ENCODE results near the gene RB1.

DNA sequence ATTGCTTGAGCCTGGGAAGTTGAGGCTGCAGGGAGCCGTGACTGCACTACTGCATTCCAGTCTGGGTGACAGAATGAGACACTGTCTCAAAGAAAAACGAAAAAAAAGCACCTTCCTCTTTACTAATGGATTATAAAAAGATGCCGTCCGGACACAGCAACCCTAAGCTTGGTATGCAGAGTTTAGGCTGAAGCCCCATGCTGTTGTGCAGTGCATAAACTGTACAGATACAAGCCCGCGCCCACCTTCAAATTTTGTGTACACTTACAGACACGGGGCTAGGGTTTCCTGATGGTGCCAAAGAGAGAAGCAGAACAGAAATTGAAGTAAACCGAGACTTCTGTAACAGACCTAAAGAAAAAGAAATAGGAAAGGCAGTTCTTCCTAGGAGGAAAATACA, 100.4 kb downstream of the RB1 start:
- TF ChIP-seq, protein P1, sequence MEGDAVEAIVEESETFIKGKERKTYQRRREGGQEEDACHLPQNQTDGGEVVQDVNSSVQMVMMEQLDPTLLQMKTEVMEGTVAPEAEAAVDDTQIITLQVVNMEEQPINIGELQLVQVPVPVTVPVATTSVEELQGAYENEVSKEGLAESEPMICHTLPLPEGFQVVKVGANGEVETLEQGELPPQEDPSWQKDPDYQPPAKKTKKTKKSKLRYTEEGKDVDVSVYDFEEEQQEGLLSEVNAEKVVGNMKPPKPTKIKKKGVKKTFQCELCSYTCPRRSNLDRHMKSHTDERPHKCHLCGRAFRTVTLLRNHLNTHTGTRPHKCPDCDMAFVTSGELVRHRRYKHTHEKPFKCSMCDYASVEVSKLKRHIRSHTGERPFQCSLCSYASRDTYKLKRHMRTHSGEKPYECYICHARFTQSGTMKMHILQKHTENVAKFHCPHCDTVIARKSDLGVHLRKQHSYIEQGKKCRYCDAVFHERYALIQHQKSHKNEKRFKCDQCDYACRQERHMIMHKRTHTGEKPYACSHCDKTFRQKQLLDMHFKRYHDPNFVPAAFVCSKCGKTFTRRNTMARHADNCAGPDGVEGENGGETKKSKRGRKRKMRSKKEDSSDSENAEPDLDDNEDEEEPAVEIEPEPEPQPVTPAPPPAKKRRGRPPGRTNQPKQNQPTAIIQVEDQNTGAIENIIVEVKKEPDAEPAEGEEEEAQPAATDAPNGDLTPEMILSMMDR (conservative IDR thresholded peaks at IDR 0.05; ENCODE audit: low read depth in 2 of 2), result no peak
- TF ChIP-seq, protein P2, sequence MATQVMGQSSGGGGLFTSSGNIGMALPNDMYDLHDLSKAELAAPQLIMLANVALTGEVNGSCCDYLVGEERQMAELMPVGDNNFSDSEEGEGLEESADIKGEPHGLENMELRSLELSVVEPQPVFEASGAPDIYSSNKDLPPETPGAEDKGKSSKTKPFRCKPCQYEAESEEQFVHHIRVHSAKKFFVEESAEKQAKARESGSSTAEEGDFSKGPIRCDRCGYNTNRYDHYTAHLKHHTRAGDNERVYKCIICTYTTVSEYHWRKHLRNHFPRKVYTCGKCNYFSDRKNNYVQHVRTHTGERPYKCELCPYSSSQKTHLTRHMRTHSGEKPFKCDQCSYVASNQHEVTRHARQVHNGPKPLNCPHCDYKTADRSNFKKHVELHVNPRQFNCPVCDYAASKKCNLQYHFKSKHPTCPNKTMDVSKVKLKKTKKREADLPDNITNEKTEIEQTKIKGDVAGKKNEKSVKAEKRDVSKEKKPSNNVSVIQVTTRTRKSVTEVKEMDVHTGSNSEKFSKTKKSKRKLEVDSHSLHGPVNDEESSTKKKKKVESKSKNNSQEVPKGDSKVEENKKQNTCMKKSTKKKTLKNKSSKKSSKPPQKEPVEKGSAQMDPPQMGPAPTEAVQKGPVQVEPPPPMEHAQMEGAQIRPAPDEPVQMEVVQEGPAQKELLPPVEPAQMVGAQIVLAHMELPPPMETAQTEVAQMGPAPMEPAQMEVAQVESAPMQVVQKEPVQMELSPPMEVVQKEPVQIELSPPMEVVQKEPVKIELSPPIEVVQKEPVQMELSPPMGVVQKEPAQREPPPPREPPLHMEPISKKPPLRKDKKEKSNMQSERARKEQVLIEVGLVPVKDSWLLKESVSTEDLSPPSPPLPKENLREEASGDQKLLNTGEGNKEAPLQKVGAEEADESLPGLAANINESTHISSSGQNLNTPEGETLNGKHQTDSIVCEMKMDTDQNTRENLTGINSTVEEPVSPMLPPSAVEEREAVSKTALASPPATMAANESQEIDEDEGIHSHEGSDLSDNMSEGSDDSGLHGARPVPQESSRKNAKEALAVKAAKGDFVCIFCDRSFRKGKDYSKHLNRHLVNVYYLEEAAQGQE (IDR thresholded peaks at IDR 0.05; ENCODE audit: unreplicated experiment), result no peak
- TF ChIP-seq ZNF114 (CRISPR knock-in tag; IDR thresholded peaks at IDR 0.05), result no peak
- TF ChIP-seq EZH2 (IDR thresholded peaks at IDR 0.05; ENCODE audit: low read depth, unreplicated experiment), result no peak
- no peak for TF ChIP-seq CREB1 (CRISPR knock-in tag; IDR thresholded peaks at IDR 0.05; ENCODE audit: low read depth)
- TF ChIP-seq NANOG (IDR thresholded peaks at IDR 0.05; ENCODE audit: borderline replicate concordance), result no peak
- no peak for TF ChIP-seq POLR2AphosphoS5 (IDR thresholded peaks at IDR 0.05; ENCODE audit: low read depth)
- TF ChIP-seq EZH2phosphoT487 (IDR thresholded peaks at IDR 0.05; ENCODE audit: unreplicated experiment), result no peak
- TF ChIP-seq, protein P3, sequence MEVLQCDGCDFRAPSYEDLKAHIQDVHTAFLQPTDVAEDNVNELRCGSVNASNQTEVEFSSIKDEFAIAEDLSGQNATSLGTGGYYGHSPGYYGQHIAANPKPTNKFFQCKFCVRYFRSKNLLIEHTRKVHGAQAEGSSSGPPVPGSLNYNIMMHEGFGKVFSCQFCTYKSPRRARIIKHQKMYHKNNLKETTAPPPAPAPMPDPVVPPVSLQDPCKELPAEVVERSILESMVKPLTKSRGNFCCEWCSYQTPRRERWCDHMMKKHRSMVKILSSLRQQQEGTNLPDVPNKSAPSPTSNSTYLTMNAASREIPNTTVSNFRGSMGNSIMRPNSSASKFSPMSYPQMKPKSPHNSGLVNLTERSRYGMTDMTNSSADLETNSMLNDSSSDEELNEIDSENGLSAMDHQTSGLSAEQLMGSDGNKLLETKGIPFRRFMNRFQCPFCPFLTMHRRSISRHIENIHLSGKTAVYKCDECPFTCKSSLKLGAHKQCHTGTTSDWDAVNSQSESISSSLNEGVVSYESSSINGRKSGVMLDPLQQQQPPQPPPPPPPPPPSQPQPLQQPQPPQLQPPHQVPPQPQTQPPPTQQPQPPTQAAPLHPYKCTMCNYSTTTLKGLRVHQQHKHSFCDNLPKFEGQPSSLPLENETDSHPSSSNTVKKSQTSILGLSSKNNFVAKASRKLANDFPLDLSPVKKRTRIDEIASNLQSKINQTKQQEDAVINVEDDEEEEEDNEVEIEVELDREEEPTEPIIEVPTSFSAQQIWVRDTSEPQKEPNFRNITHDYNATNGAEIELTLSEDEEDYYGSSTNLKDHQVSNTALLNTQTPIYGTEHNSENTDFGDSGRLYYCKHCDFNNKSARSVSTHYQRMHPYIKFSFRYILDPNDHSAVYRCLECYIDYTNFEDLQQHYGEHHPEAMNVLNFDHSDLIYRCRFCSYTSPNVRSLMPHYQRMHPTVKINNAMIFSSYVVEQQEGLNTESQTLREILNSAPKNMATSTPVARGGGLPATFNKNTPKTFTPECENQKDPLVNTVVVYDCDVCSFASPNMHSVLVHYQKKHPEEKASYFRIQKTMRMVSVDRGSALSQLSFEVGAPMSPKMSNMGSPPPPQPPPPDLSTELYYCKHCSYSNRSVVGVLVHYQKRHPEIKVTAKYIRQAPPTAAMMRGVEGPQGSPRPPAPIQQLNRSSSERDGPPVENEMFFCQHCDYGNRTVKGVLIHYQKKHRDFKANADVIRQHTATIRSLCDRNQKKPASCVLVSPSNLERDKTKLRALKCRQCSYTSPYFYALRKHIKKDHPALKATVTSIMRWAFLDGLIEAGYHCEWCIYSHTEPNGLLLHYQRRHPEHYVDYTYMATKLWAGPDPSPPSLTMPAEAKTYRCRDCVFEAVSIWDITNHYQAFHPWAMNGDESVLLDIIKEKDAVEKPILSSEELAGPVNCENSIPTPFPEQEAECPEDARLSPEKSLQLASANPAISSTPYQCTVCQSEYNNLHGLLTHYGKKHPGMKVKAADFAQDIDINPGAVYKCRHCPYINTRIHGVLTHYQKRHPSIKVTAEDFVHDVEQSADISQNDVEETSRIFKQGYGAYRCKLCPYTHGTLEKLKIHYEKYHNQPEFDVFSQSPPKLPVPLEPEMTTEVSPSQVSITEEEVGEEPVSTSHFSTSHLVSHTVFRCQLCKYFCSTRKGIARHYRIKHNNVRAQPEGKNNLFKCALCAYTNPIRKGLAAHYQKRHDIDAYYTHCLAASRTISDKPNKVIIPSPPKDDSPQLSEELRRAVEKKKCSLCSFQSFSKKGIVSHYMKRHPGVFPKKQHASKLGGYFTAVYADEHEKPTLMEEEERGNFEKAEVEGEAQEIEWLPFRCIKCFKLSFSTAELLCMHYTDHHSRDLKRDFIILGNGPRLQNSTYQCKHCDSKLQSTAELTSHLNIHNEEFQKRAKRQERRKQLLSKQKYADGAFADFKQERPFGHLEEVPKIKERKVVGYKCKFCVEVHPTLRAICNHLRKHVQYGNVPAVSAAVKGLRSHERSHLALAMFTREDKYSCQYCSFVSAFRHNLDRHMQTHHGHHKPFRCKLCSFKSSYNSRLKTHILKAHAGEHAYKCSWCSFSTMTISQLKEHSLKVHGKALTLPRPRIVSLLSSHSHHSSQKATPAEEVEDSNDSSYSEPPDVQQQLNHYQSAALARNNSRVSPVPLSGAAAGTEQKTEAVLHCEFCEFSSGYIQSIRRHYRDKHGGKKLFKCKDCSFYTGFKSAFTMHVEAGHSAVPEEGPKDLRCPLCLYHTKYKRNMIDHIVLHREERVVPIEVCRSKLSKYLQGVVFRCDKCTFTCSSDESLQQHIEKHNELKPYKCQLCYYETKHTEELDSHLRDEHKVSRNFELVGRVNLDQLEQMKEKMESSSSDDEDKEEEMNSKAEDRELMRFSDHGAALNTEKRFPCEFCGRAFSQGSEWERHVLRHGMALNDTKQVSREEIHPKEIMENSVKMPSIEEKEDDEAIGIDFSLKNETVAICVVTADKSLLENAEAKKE (CRISPR knock-in tag; IDR thresholded peaks at IDR 0.05), result no peak
- TF ChIP-seq, protein P4, sequence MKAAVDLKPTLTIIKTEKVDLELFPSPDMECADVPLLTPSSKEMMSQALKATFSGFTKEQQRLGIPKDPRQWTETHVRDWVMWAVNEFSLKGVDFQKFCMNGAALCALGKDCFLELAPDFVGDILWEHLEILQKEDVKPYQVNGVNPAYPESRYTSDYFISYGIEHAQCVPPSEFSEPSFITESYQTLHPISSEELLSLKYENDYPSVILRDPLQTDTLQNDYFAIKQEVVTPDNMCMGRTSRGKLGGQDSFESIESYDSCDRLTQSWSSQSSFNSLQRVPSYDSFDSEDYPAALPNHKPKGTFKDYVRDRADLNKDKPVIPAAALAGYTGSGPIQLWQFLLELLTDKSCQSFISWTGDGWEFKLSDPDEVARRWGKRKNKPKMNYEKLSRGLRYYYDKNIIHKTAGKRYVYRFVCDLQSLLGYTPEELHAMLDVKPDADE (IDR thresholded peaks at IDR 0.05), result no peak
- TF ChIP-seq STAT1 (IDR thresholded peaks at IDR 0.05; ENCODE audit: unreplicated experiment), result no peak
- TF ChIP-seq JUNB (IDR thresholded peaks at IDR 0.05; ENCODE audit: unreplicated experiment), result no peak

Data from GM23338 (cell line).